Measurements from ENCODE around the gene CNPY1. TPM values are rescaled to one million over a fixed set of nuclear protein-coding genes. Genes with fewer than 3 reads are reported as not detected.
A peak's percentile ranks its signal among the peaks of the same experiment; 100 is the strongest.

The CNPY1 gene
- total RNA-seq, 1 donor from 2014 or later = not detected

GRCh38 chr7:155455132-155455693 lies 91.1 kb downstream of the CNPY1 start:
- no peak overlapping the region for H3K4me3 Mint-ChIP-seq
- H3K9me3 Mint-ChIP-seq = no peaks in the 10 kb centered on the region
- TF ChIP-seq, protein P1, sequence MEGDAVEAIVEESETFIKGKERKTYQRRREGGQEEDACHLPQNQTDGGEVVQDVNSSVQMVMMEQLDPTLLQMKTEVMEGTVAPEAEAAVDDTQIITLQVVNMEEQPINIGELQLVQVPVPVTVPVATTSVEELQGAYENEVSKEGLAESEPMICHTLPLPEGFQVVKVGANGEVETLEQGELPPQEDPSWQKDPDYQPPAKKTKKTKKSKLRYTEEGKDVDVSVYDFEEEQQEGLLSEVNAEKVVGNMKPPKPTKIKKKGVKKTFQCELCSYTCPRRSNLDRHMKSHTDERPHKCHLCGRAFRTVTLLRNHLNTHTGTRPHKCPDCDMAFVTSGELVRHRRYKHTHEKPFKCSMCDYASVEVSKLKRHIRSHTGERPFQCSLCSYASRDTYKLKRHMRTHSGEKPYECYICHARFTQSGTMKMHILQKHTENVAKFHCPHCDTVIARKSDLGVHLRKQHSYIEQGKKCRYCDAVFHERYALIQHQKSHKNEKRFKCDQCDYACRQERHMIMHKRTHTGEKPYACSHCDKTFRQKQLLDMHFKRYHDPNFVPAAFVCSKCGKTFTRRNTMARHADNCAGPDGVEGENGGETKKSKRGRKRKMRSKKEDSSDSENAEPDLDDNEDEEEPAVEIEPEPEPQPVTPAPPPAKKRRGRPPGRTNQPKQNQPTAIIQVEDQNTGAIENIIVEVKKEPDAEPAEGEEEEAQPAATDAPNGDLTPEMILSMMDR (IDR thresholded peaks at IDR 0.05; ENCODE audit: unreplicated experiment) = no peak
- peaks cover 17% of the 10 kb centered on the region for H3K4me1 Mint-ChIP-seq
- peaks cover 89% of the 10 kb centered on the region for H3K27me3 Mint-ChIP-seq (ENCODE audit: low read depth)
- no peak for DNase-seq (ENCODE audit: low spot score in 2 of 2, unreplicated experiment in 2 of 2)
- no peaks in the 10 kb centered on the region for H3K36me3 Mint-ChIP-seq
- no peak overlapping the region for H3K27ac Mint-ChIP-seq

DNA sequence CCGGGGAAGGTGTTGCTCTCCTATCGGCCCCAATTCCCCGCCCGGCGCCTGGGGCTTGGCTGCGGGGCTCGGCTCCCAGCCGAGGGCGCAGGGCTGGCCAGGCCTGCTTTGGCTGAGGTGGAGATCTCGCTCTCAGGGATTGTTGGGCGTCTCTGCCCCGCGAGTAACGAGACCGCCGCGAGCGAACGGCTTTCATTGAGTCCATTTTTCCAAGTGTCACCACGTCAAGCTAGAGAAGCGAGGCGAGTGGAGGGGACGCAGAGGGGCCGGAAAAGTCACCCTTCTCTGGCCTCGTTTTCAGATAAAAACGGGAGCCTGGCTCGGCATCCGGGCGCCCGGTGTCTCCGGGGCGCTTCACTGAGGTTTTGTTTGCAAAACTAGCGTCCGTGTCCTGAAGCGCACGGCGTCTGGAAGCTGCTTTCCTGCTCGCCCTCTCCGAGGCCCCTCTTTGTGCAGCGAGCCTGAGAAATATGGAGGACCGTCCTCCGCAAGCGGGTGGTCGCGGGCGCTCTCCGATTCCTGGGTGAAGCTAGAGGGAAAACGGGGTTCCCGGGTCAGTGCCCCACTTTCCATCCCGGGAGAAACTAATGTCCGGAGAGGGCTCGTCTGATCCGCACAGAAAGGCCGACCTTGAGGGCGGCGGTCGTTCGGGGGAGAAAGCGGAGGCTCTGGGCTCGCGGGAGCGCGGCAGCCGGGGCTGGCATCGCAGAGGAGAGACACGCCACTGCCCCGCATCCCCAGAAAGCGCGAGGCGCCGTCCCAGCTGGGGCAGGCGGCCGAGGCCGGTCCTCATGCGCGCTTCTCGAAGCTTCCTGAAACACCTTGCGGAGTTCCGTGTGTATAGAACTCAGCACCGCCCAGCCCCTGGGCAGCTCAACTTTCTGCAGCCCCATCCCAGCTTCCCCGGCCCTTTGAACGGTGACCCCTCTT lies 91.9 kb downstream of the CNPY1 start:
- TF ChIP-seq, protein P1 (IDR thresholded peaks at IDR 0.05; ENCODE audit: unreplicated experiment) = no peak
- peak overlapping the region; percentile 48 for H3K4me3 Mint-ChIP-seq
- no peaks in the 10 kb centered on the region for H3K36me3 Mint-ChIP-seq
- H3K9me3 Mint-ChIP-seq = no peaks in the 10 kb centered on the region
- H3K27ac Mint-ChIP-seq = no peak overlapping the region
- peaks cover 16% of the 10 kb centered on the region for H3K4me1 Mint-ChIP-seq
- H3K27me3 Mint-ChIP-seq (ENCODE audit: low read depth) = peaks cover 89% of the 10 kb centered on the region
- no peak for DNase-seq (ENCODE audit: low spot score in 2 of 2, unreplicated experiment in 2 of 2)

DNA sequence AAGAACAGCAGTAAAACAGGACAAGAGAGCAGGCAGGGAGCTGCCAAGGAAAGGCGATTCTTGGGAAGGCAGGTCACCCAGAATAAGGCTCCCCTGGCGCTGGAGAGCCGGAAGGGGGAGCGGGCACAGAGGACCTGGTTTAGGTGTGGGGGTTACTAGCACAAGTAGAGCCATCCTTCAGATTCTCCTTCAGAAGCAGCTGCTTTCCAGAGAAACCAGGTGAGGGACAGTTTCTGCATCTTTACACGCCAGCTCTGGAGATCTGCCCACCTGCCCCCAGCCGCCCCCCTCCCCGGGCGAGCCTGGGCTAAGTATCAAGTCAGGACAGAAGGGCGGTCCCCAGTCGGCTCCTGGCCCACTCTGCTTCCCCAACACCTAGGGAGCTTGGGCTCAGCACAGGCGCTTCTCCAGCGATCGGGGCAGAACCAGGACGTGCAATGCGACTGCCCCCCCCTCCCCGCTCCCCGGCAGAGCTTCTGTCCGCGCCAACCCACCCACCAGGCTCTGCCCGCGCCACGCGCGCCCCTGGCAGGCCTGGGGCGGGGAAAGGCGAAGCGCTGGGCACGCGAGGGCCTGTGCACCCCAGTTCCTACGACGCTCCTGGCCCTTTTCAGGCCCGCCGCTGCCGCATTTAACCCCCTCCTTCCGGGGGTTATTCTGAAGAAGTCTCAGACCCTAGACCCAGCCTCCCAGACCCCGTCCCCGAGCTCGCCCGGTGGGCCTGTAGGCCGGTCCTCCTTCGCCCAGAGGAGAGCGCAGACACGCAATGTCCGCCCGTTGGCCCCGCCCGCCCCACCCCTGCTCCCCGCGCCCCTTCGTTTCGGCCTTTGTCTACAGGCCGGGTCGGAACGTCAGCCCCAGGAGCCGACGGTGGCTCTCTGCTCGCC lies 92.8 kb downstream of the CNPY1 start:
- H3K9me3 Mint-ChIP-seq = no peaks in the 10 kb centered on the region
- H3K27ac Mint-ChIP-seq = no peak overlapping the region
- H3K4me1 Mint-ChIP-seq = peaks cover 15% of the 10 kb centered on the region
- H3K27me3 Mint-ChIP-seq (ENCODE audit: low read depth) = peaks cover 93% of the 10 kb centered on the region
- H3K36me3 Mint-ChIP-seq = no peaks in the 10 kb centered on the region
- TF ChIP-seq, protein P1 (IDR thresholded peaks at IDR 0.05; ENCODE audit: unreplicated experiment) = no peak
- H3K4me3 Mint-ChIP-seq = no peak overlapping the region
- no peak for DNase-seq (ENCODE audit: low spot score in 2 of 2, unreplicated experiment in 2 of 2)

DNA sequence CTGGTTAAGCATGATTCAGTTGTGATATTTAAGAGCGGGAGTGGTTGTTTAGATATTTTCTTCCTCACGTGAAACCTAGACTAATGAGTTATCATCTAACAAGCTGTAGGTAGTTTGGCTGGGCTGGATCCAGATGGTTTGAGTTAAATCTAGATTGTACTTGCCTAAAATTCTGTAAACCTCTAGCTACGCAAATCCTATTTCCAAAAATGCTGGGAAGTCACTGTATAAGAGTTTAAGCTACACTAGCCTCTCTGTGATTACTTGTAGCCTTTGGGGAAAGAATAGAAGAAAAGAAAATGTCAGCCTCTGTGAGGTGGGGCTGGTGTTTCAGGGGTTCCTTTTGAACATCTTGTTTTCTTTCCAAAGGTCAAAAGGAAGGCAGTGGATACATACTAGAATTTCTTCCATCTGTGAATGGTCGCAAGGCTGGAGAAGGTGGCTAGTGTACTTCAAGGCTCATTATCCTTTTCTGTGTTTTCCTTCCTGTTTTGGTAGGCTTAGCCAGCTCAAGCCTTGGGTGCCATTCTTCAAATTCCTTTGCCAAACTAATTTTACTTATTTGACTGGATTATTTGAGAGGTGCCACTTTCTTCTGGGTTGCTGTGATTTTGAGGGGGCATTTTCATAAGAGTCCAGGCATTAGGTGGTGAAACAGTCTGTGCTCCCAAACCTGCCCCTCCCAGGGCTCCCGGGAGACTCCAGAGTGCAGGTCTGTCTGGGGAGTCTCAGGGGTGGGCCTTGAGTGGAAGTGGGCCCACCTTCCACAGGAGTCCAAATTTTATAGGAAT lies 93.7 kb downstream of the CNPY1 start:
- peaks cover 96% of the 10 kb centered on the region for H3K27me3 Mint-ChIP-seq (ENCODE audit: low read depth)
- no peaks in the 10 kb centered on the region for H3K9me3 Mint-ChIP-seq
- H3K36me3 Mint-ChIP-seq = no peaks in the 10 kb centered on the region
- H3K4me3 Mint-ChIP-seq = no peak overlapping the region
- no peak for DNase-seq (ENCODE audit: low spot score in 2 of 2, unreplicated experiment in 2 of 2)
- no peak overlapping the region for H3K27ac Mint-ChIP-seq
- TF ChIP-seq, protein P1 (IDR thresholded peaks at IDR 0.05; ENCODE audit: unreplicated experiment) = no peak
- H3K4me1 Mint-ChIP-seq = peaks cover 18% of the 10 kb centered on the region

DNA sequence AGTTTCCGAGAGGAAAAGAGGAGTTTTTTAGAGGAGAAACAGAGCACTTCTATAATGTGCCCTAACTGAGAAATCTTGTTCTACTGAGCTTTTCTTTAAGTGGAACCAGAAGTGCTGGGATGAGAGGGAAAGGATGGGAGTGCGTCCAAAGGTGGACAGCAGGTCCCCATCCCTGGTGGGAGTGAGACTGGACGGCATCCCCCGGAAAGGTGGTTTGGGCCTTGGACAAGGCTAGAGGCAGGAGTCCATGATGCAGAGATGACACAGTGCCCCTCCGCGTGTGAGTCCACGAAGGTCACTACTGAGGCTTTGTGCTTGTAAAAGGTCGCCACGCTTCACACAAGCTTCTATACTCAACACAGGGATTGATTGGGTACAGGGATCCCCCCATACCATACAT lies 94.5 kb downstream of the CNPY1 start:
- DNase-seq (ENCODE audit: low spot score in 2 of 2, unreplicated experiment in 2 of 2) = no peak
- no peaks in the 10 kb centered on the region for H3K9me3 Mint-ChIP-seq
- peaks cover 99% of the 10 kb centered on the region for H3K27me3 Mint-ChIP-seq (ENCODE audit: low read depth)
- H3K4me1 Mint-ChIP-seq = peaks cover 15% of the 10 kb centered on the region
- H3K36me3 Mint-ChIP-seq = no peaks in the 10 kb centered on the region
- TF ChIP-seq, protein P1 (IDR thresholded peaks at IDR 0.05; ENCODE audit: unreplicated experiment) = no peak
- H3K4me3 Mint-ChIP-seq = no peak overlapping the region
- no peak overlapping the region for H3K27ac Mint-ChIP-seq

All from mesothelial cell of epicardium (in vitro differentiated cells).